Measurements from ENCODE around the gene ZBTB16. TPM values are rescaled to one million over a fixed set of nuclear protein-coding genes. Genes with fewer than 3 reads are reported as not detected.

Gene ZBTB16
- total and polyA plus RNA-seq, 2 of the 4 experiments (the other 2 are of a cell fraction): not detected

- dilution Hi-C loops (cut with HindIII; ENCODE audit: low sequenced_read_pairs, unreplicated experiment): no loop called here
These were observed 61.1 kb downstream of the ZBTB16 start for GRCh38 chr11:114120606-114121005.

More at GRCh38 chr11:114120606-114121005, 61.1 kb downstream of the ZBTB16 start:
- no peaks in the 10 kb centered on the region for H3K79me1 ChIP-seq (ENCODE audit: low read depth in 1 of 2, low read length in 2 of 2)
- no peak overlapping the region for H3K27ac ChIP-seq (ENCODE audit: insufficient read depth, low read length)
- H2AK5ac ChIP-seq (ENCODE audit: low read depth, low read length): no peak overlapping the region
- no peak overlapping the region for H3K4me2 ChIP-seq (ENCODE audit: low read depth, low read length)
- BruUV-seq (replicated peaks): no TSS peak
- no peak overlapping the region for H2AK9ac ChIP-seq (replicated peaks; ENCODE audit: low read depth, low read length, poor library complexity)
- no peak overlapping the region for H2BK5ac ChIP-seq (ENCODE audit: low read depth, low read length, poor library complexity, severe bottlenecking)
- no peak overlapping the region for H3K18ac ChIP-seq (ENCODE audit: low read depth, low read length)
- in situ Hi-C loops (cut with MboI; ENCODE audit: low sequenced_read_pairs): no loop called here
- no peak for DNase-seq
- no peak overlapping the region for H2BK20ac ChIP-seq (ENCODE audit: low read depth, low read length)
- H3K4me3 ChIP-seq (ENCODE audit: insufficient read depth, low read depth, low read length): no peak overlapping the region
- peaks cover 10% of the 10 kb centered on the region for H3K27me3 ChIP-seq (ENCODE audit: control insufficient read depth, insufficient read depth, low read length)
- H2BK120ac ChIP-seq (ENCODE audit: low read depth, low read length): no peak overlapping the region
- no peaks in the 10 kb centered on the region for H3K9me1 ChIP-seq (ENCODE audit: insufficient read depth, low read length)
- no peak overlapping the region for H3K56ac ChIP-seq (ENCODE audit: extremely low read depth, insufficient read depth, low read length)
- H4K20me1 ChIP-seq (ENCODE audit: insufficient read depth, low read length): no peaks in the 10 kb centered on the region
- no peaks in the 10 kb centered on the region for H3K36me3 ChIP-seq (ENCODE audit: control insufficient read depth, insufficient read depth, low read length)
- H2BK15ac ChIP-seq (ENCODE audit: low read depth, low read length): no peak overlapping the region
- no peak overlapping the region for H3K14ac ChIP-seq (replicated peaks; ENCODE audit: low read depth, low read length)
- H3K4me1 ChIP-seq (ENCODE audit: control insufficient read depth, insufficient read depth, low read length): no peaks in the 10 kb centered on the region
- WGBS, 2 experiments (ENCODE audit: extremely low coverage in 2 of 2, insufficient read length in 1 of 2): no CpG with 5 or more reads among the region's 8 CpGs
- no peak for ATAC-seq (ENCODE audit: low read depth)
- TF ChIP-seq MAFK (IDR thresholded peaks at IDR 0.05; ENCODE audit: low read depth, low read length): no peak
- TF ChIP-seq RFX5 (IDR thresholded peaks at IDR 0.05; ENCODE audit: low read depth, low read length): no peak
- no peak for TF ChIP-seq CHD1 (IDR thresholded peaks at IDR 0.05; ENCODE audit: low read depth, low read length)
- no peak for TF ChIP-seq CEBPB (IDR thresholded peaks at IDR 0.05; ENCODE audit: low read depth, low read length)
- TF ChIP-seq NFE2L2 (IDR thresholded peaks at IDR 0.05; ENCODE audit: low read depth, low read length): no peak
- TF ChIP-seq RAD21 (IDR thresholded peaks at IDR 0.05; ENCODE audit: low read length): no peak
- no peak for TF ChIP-seq BHLHE40 (IDR thresholded peaks at IDR 0.05; ENCODE audit: low read depth, low read length)
- TF ChIP-seq, protein P1, sequence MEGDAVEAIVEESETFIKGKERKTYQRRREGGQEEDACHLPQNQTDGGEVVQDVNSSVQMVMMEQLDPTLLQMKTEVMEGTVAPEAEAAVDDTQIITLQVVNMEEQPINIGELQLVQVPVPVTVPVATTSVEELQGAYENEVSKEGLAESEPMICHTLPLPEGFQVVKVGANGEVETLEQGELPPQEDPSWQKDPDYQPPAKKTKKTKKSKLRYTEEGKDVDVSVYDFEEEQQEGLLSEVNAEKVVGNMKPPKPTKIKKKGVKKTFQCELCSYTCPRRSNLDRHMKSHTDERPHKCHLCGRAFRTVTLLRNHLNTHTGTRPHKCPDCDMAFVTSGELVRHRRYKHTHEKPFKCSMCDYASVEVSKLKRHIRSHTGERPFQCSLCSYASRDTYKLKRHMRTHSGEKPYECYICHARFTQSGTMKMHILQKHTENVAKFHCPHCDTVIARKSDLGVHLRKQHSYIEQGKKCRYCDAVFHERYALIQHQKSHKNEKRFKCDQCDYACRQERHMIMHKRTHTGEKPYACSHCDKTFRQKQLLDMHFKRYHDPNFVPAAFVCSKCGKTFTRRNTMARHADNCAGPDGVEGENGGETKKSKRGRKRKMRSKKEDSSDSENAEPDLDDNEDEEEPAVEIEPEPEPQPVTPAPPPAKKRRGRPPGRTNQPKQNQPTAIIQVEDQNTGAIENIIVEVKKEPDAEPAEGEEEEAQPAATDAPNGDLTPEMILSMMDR (conservative IDR thresholded peaks at IDR 0.05; ENCODE audit: low read depth, low read length): no peak
- TF ChIP-seq RCOR1 (IDR thresholded peaks at IDR 0.05; ENCODE audit: insufficient replicate concordance, low read length): no peak
- TF ChIP-seq POLR2A (IDR thresholded peaks at IDR 0.05; ENCODE audit: low read depth, low read length): no peak
- no peak for TF ChIP-seq MXI1 (IDR thresholded peaks at IDR 0.05; ENCODE audit: borderline replicate concordance, low read depth, low read length)
- TF ChIP-seq, protein P2, sequence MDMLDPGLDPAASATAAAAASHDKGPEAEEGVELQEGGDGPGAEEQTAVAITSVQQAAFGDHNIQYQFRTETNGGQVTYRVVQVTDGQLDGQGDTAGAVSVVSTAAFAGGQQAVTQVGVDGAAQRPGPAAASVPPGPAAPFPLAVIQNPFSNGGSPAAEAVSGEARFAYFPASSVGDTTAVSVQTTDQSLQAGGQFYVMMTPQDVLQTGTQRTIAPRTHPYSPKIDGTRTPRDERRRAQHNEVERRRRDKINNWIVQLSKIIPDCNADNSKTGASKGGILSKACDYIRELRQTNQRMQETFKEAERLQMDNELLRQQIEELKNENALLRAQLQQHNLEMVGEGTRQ (IDR thresholded peaks at IDR 0.05; ENCODE audit: low read depth, low read length): no peak
- TF ChIP-seq SMC3 (IDR thresholded peaks at IDR 0.05; ENCODE audit: low read depth, low read length): no peak
- TF ChIP-seq FOS (IDR thresholded peaks at IDR 0.05; ENCODE audit: low read depth, low read length): no peak
- no peak for TF ChIP-seq MAZ (IDR thresholded peaks at IDR 0.05; ENCODE audit: borderline replicate concordance, low read depth, low read length)
- TF ChIP-seq ELK1 (IDR thresholded peaks at IDR 0.05; ENCODE audit: borderline replicate concordance, low read depth, low read length): no peak
- H3K9me3 ChIP-seq (ENCODE audit: control insufficient read depth, insufficient read depth, low read length): no peaks in the 10 kb centered on the region
- no peak overlapping the region for H4K5ac ChIP-seq (ENCODE audit: low read depth, low read length)
- H4K91ac ChIP-seq (ENCODE audit: insufficient read depth, low read depth, low read length): no peak overlapping the region
- H3K23ac ChIP-seq (ENCODE audit: low read depth, low read length): no peak overlapping the region
- no peak overlapping the region for H3K9ac ChIP-seq (ENCODE audit: low read depth, low read length)
- ChIA-PET CTCF (no interaction called here), POLR2A (ENCODE audit: unreplicated experiment) (no interaction called here)
- H3K4ac ChIP-seq (ENCODE audit: low read depth, low read length): no peak overlapping the region
- H2AFZ ChIP-seq (replicated peaks; ENCODE audit: low read length, poor library complexity): no peak overlapping the region
- H4K8ac ChIP-seq (ENCODE audit: low read depth in 2 of 2, low read length in 2 of 2): no peak overlapping the region
- intact Hi-C loops (cut with micrococcal nuclease): no loop called here

All from IMR-90 (cell line).